OCI-LY7 (cell line): ENCODE results near the gene POLR2E. TPM values are rescaled to one million over a fixed set of nuclear protein-coding genes. Genes with fewer than 3 reads are reported as not detected.

Experiments used
- BruUV-seq: library from RNA; stranded (reverse); fragments of 400-500 nt; replicated peaks from 2 replicates; lab custom pipeline; 2021; lab: Mats Ljungman, UMichigan
- CTCF ChIA-PET: fragments of 300-600 bp; sonication (Branson Sonifier 250); formaldehyde crosslinking; loops from one replicate; lab custom pipeline; 2022; ENCODE audit warnings: antibody characterized with exemption; ENCODE audit not compliant: unreplicated experiment; lab: Charles Lee
- POLR2A ChIA-PET: fragments of 300-600 bp; sonication (Branson Sonifier 250); formaldehyde crosslinking; loops from one replicate; lab custom pipeline; 2022; ENCODE audit warnings: antibody characterized with exemption; lab: Charles Lee
- DNase-seq: peaks from one replicate; pipeline ENCODE4 v3.0.0-alpha.2; 2015; ENCODE audit warnings: low spot score
- H2AFZ ChIP-seq: fragments of 200-600 bp; sonication (generic), shearing (Covaris generic); 2 replicates; pipeline ENCODE4 v1.6.1; 2014; ENCODE audit warnings: mild to moderate bottlenecking, antibody characterized with exemption, low read length, moderate library complexity
- H3K27ac ChIP-seq: fragments of 200-600 bp; sonication (generic); 2 replicates; pipeline ENCODE4 v1.5.1; 2014; ENCODE audit warnings: mixed run types, low read depth, mild to moderate bottlenecking, moderate library complexity, low read length, inconsistent platforms; ENCODE audit not compliant: poor library complexity, severe bottlenecking
- H3K36me3 ChIP-seq: fragments of 200-600 bp; sonication (generic); 2 replicates; pipeline ENCODE4 v1.6.1; 2014; ENCODE audit warnings: mild to moderate bottlenecking, antibody characterized with exemption, low read length, moderate library complexity, mixed read lengths; ENCODE audit not compliant: insufficient read depth
- H3K4me1 ChIP-seq: fragments of 200-600 bp; sonication (generic); 2 replicates; pipeline ENCODE4 v1.5.1; 2014; ENCODE audit warnings: mild to moderate bottlenecking, low read length; ENCODE audit not compliant: insufficient read depth, poor library complexity, severe bottlenecking
- H3K4me2 ChIP-seq: fragments of 200-600 bp; sonication (generic); 2 replicates; pipeline ENCODE4 v1.6.1; 2014; ENCODE audit warnings: mild to moderate bottlenecking, low read length
- H3K4me3 ChIP-seq: fragments of 200-600 bp; sonication (generic); 2 replicates; pipeline ENCODE4 v1.5.1; 2014; ENCODE audit warnings: mild to moderate bottlenecking, low read depth, low read length; ENCODE audit not compliant: poor library complexity, severe bottlenecking
- H3K79me2 ChIP-seq: fragments of 200-600 bp; sonication (generic); 2 replicates; pipeline ENCODE4 v1.6.1; 2016; ENCODE audit warnings: low read depth, mild to moderate bottlenecking, low read length, moderate library complexity, mixed read lengths; ENCODE audit not compliant: insufficient read depth
- H3K9me2 ChIP-seq: fragments of 200-600 bp; sonication (generic); 2 replicates; pipeline ENCODE4 v1.6.1; 2016; ENCODE audit warnings: mild to moderate bottlenecking, low read length, mixed read lengths; ENCODE audit not compliant: insufficient read depth
- H3K9me3 ChIP-seq: fragments of 200-600 bp; sonication (generic); 2 replicates; pipeline ENCODE4 v1.6.1; 2014; ENCODE audit warnings: mild to moderate bottlenecking, mixed run types, low read length, mixed read lengths
- H4K20me1 ChIP-seq: fragments of 200-600 bp; sonication (generic); 2 replicates; pipeline ENCODE4 v1.6.1; 2014; ENCODE audit warnings: mild to moderate bottlenecking, antibody characterized with exemption, low read length, moderate library complexity, mixed read lengths; ENCODE audit not compliant: insufficient read depth
- CTCF ChIP-seq: fragments of 200-600 bp; sonication (generic); conservative IDR thresholded peaks from 2 replicates; pipeline ENCODE4 v1.5.1; 2014; ENCODE audit warnings: mild to moderate bottlenecking, antibody characterized with exemption, low read length, moderate library complexity, mixed read lengths
- EZH2phosphoT487 ChIP-seq: fragments of 200-600 bp; sonication (generic); IDR thresholded peaks from 2 replicates; pipeline ENCODE4 v1.6.1; 2018; ENCODE audit warnings: low read depth, borderline replicate concordance, mild to moderate bottlenecking, mixed run types, antibody characterized with exemption, low read length, moderate library complexity, mixed read lengths
- intact Hi-C: fragments of 100-400 bp; cut with micrococcal nuclease; formaldehyde crosslinking; loops from one replicate; pipeline ENCODE4 v1.10.0; 2022; ENCODE audit not compliant: unreplicated experiment
- total RNA-seq, 2 experiments: library from RNA; depleted of rRNA in 1 of 2; stranded (reverse); fragments of >200 nt in 1 of 2; shearing (Covaris generic) in 1 of 2; gene quantifications; 2 replicates each; pipeline ENCODE4 v1.2.3, GENCODE V29; 2014 to 2022

The POLR2E gene
- total RNA-seq, 2 experiments from 2014 or later, result 153 to 193 TPM

GRCh38 chr19:1067341-1067957, 27.7 kb downstream of the POLR2E start:
- H2AFZ ChIP-seq, result peak overlapping the region; percentile 11; the same call in 1 of the 2 replicates
- TF ChIP-seq EZH2phosphoT487, result no peak
- TF ChIP-seq CTCF, result no peak
- H3K9me2 ChIP-seq, result no peaks in the 10 kb centered on the region
- no peaks in the 10 kb centered on the region for H3K9me3 ChIP-seq
- intact Hi-C loops, result loop anchor here (5.0 kb wide), 1 partner anchor 35 kb away; the partner anchor contains the start of gene GPX4
- H3K27ac ChIP-seq, result peak overlapping the region; percentile 91
- ChIA-PET POLR2A (interaction anchor here (0.6 to 1.8 kb wide), 4 partner anchors 9 to 40 kb away, joined by 4 to 16 read pairs (median 6); partner anchors contain the start of gene CNN2), CTCF (interaction anchor here (0.5 to 0.9 kb wide), 2 partner anchors 177 to 193 kb away, joined by 3 read pairs; no protein-coding TSS in a partner anchor)
- no peak for DNase-seq
- no peaks in the 10 kb centered on the region for H4K20me1 ChIP-seq
- H3K4me3 ChIP-seq, result peak overlapping the region; percentile 95
- H3K36me3 ChIP-seq, result peaks cover 35% of the 10 kb centered on the region
- peaks cover 32% of the 10 kb centered on the region for H3K79me2 ChIP-seq
- peak overlapping the region; percentile 99 for H3K4me2 ChIP-seq
- H3K4me1 ChIP-seq, result peaks cover 58% of the 10 kb centered on the region
- BruUV-seq, result no TSS peak

DNA sequence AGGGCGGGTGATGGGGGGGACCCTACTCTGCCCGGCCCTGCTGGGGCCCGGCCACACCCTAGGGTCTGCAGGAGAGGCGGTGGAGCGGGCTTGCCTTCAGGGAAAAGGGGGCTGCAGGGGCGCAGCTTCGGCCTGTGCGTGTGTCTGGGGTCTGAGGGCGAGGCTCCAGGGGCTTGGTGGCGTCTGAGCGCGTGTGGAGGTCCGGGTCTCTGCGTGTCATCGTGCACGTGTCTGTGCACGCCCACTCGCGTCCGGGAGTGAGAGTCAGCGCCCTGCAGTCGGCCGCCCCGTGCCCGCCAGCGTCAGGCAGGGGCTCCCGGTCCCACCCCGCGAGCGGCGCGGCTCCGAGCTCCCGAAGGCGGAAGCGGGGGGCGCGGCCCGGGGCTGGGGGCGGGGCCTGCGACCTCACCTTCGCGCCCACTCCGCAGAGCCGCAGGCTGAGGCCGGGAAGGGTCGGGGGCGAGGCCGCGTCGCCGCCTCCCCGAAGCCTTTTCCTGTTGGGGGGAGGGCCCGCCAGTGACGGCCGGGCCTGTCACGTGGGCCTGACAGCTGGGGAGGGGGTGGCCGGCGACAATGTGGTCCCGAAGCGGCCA, 28.3 kb downstream of the POLR2E start, which contains the start of gene ARHGAP45:
Gene ARHGAP45, plus strand, starts transcription at position 420 of the 593 bp plus-strand sequence. CDS start 239 bp downstream, outside the sequence.
- peak within 1 kb of the TSS; percentile 95 for H3K4me3 ChIP-seq
- no peaks in the 10 kb centered on the region for H3K9me3 ChIP-seq
- POLR2A ChIA-PET, result interaction anchor here (0.6 to 1.8 kb wide), 4 partner anchors 10 to 40 kb away, joined by 4 to 16 read pairs (median 6); partner anchors contain the start of gene CNN2
- intact Hi-C loops, result loop anchor here (5.0 kb wide), 1 partner anchor 35 kb away; the partner anchor contains the start of gene GPX4
- DNase-seq, result peak; percentile 87
- H3K4me1 ChIP-seq, result peaks cover 58% of the 10 kb centered on the region
- peak within 1 kb of the TSS; percentile 99 for H3K4me2 ChIP-seq
- H2AFZ ChIP-seq, result peak within 1 kb of the TSS; percentile 11; the same call in 1 of the 2 replicates
- no peaks in the 10 kb centered on the region for H3K9me2 ChIP-seq
- peak within 1 kb of the TSS; percentile 91 for H3K27ac ChIP-seq
- no TSS peak for BruUV-seq
- CTCF ChIA-PET, result interaction anchor here (0.9 kb wide), 1 partner anchor 178 kb away, joined by 3 read pairs; no protein-coding TSS in a partner anchor
- peaks cover 32% of the 10 kb centered on the region for H3K79me2 ChIP-seq
- TF ChIP-seq CTCF, result no peak
- TF ChIP-seq EZH2phosphoT487, result no peak
- H3K36me3 ChIP-seq, result peaks cover 29% of the 10 kb centered on the region
- no peaks in the 10 kb centered on the region for H4K20me1 ChIP-seq
